Upper lobe of right lung (tissue), 1 donor: ENCODE results near the gene ZNF521. TPM values are rescaled to one million over a fixed set of nuclear protein-coding genes. Genes with fewer than 3 reads are reported as not detected.

ENCODE experiments used
- ATAC-seq: fragments of 200-7000 bp; cut with Tn5 transposase; one replicate; pipeline ENCODE4 v1.9.1; 2020; ENCODE audit warnings: mild to moderate bottlenecking, moderate library complexity
- DNase-seq: peaks from one replicate; pipeline ENCODE4 v3.0.0-alpha.2; 2020
- H3K27ac ChIP-seq: fragments of 200-600 bp; one replicate; pipeline ENCODE4 v1.8.0; 2022
- H3K27me3 ChIP-seq: fragments of 200-600 bp; one replicate; pipeline ENCODE4 v1.8.0; 2022; ENCODE audit warnings: mild to moderate bottlenecking
- H3K36me3 ChIP-seq: fragments of 200-600 bp; one replicate; pipeline ENCODE4 v1.8.0; 2022
- H3K4me1 ChIP-seq: fragments of 200-600 bp; one replicate; pipeline ENCODE4 v1.8.0; 2022
- H3K4me3 ChIP-seq: fragments of 200-600 bp; one replicate; pipeline ENCODE4 v1.8.0; 2022; ENCODE audit warnings: mild to moderate bottlenecking
- H3K9me3 ChIP-seq: fragments of 200-600 bp; one replicate; pipeline ENCODE4 v1.8.0; 2022
- intact Hi-C: fragments of 100-400 bp; cut with DNase I; formaldehyde crosslinking; loops from one replicate; pipeline ENCODE4 v1.11.0; 2022
- total RNA-seq: library from RNA; stranded (reverse); fragmentation: NEBNext Ultra II Directional; extraction: Animal tissue kit (Norgen Biotek cat#: 25700); gene quantifications from one replicate; pipeline ENCODE4 v1.2.1, GENCODE V29; 2021
- TF ChIP-seq, protein P1 (sequence below): fragments of 200-600 bp; IDR thresholded peaks from one replicate; pipeline ENCODE4 v1.8.0; 2022; ENCODE audit warnings: antibody characterized with exemption
- donor health status: DM: no; HTN: yes; CAD: no; lungs with severe emphysema.

The ZNF521 gene
- total RNA-seq, 1 donor from 2014 or later, result 25.0 TPM

DNA sequence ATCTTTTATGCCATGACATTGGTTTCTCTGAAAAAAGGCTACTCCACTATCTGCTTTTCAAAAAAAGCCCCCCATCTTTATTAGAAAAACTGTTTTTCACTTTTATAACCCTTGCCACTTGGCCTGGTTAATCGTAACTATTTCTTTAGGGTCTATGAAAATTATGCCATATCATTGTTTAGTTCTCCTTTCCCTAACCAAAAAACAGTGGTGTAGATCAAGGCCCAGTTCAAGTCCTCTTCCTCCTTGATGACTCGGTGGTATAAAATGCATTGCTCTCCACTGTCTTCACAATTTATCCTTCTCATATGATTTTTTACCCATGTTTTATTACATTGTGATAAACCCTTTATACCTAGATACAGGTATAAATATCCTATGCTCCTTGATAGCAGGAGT, 205.5 kb downstream of the ZNF521 start:
- ATAC-seq (no peak), DNase-seq (no peak)
- Histone ChIP-seq H3K4me3 (no peak overlapping the region), H3K27me3 (no peaks in the 10 kb centered on the region), H3K4me1 (no peaks in the 10 kb centered on the region), H3K27ac (no peak overlapping the region), H3K36me3 (no peaks in the 10 kb centered on the region), H3K9me3 (no peaks in the 10 kb centered on the region)
- intact Hi-C loops, result no loop called here
- TF ChIP-seq, protein P1, sequence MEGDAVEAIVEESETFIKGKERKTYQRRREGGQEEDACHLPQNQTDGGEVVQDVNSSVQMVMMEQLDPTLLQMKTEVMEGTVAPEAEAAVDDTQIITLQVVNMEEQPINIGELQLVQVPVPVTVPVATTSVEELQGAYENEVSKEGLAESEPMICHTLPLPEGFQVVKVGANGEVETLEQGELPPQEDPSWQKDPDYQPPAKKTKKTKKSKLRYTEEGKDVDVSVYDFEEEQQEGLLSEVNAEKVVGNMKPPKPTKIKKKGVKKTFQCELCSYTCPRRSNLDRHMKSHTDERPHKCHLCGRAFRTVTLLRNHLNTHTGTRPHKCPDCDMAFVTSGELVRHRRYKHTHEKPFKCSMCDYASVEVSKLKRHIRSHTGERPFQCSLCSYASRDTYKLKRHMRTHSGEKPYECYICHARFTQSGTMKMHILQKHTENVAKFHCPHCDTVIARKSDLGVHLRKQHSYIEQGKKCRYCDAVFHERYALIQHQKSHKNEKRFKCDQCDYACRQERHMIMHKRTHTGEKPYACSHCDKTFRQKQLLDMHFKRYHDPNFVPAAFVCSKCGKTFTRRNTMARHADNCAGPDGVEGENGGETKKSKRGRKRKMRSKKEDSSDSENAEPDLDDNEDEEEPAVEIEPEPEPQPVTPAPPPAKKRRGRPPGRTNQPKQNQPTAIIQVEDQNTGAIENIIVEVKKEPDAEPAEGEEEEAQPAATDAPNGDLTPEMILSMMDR, result no peak

DNA sequence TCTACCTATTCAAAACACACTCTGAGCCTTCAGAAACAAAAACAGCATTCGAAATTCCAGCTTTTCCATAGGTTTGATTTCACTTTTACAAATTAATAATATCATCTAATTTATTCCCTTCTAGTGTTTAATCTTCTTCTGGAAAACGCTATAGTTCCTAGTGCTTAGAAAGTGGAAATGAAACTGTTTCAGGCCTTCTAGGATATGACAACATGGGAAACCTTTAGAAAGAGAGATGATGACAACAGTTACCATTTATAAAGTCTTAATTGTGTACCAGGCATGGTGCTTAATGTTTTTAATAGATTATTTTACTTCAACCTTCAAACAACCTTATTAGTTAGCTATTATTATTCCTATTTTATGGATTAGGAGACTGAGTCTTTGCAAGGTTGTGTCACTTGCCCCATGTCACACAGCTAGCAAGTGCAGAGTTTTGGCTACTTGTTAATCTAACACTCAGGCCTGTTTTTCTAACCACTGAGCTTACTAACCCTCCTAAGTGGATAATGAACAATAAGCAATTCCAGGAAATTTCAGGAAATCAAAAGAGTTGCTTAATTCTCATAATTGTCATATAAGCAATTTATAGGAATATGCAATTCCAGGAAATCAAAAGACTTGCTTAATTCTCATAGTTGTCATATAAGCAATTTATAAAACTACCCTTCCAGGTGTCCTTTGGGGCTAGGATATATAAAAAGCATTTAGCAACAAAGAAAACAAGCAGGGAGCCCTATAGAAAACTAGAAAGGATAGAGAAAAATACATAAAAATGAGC, 206.0 kb downstream of the ZNF521 start:
- Histone ChIP-seq H3K4me3 (no peak overlapping the region), H3K4me1 (no peaks in the 10 kb centered on the region), H3K9me3 (no peaks in the 10 kb centered on the region), H3K27ac (no peak overlapping the region), H3K36me3 (no peaks in the 10 kb centered on the region), H3K27me3 (no peaks in the 10 kb centered on the region)
- no peak for ATAC-seq
- DNase-seq, result no peak
- TF ChIP-seq, protein P1, result no peak
- intact Hi-C loops, result no loop called here

DNA sequence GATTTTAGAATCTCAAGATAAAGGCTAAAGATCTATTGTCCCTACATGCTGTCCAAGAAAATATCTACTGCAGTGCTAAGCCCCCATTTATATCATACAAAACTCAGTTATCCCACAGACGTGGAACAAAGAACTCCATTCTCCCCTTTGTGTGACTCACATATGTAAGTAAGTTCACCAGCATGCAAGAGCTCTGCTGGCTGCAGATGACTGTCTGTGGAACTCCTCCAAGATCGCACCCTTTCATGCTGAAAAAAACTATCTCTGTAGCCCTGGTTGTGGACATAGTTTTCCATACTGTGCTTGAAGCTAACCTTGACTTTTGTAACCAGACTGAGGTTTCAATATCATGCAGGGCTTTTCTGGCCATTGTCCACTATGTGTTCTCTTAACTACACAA, 207.1 kb downstream of the ZNF521 start:
- Histone ChIP-seq H3K27ac (no peak overlapping the region), H3K4me1 (no peaks in the 10 kb centered on the region), H3K36me3 (no peaks in the 10 kb centered on the region), H3K9me3 (no peaks in the 10 kb centered on the region), H3K27me3 (no peaks in the 10 kb centered on the region), H3K4me3 (no peak overlapping the region)
- intact Hi-C loops, result no loop called here
- DNase-seq (no peak), ATAC-seq (no peak)
- TF ChIP-seq, protein P1, result no peak

GRCh38 chr18:25141886-25142285, 210.1 kb downstream of the ZNF521 start:
- ATAC-seq, result no peak
- no peaks in the 10 kb centered on the region for H3K4me1 ChIP-seq
- DNase-seq, result no peak
- no peaks in the 10 kb centered on the region for H3K36me3 ChIP-seq
- TF ChIP-seq, protein P1, result no peak
- intact Hi-C loops, result no loop called here
- H3K9me3 ChIP-seq, result no peaks in the 10 kb centered on the region
- H3K27me3 ChIP-seq, result no peaks in the 10 kb centered on the region
- H3K27ac ChIP-seq, result no peak overlapping the region
- H3K4me3 ChIP-seq, result no peak overlapping the region

DNA sequence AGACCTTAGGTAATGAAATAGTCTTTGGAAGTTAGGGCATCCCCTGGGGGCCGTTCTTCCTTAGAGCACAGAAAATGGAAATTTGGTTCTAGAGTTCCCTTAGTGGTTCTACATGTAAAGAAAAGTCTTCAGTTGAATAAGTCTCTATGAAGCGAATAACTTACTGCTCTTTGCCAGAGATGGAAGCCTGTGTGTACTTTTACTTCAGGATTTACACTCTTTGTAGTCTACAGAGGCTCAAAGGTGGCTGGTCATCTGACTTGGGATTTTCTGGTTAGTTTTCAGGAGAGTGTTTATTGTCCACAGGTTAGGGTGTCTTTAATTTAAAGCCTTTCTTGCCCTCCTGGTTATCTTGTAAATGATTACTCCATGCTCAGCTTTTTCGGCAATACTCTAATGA, 210.6 kb downstream of the ZNF521 start:
- no peak overlapping the region for H3K27ac ChIP-seq
- intact Hi-C loops, result no loop called here
- no peak for ATAC-seq
- H3K4me1 ChIP-seq, result no peaks in the 10 kb centered on the region
- TF ChIP-seq, protein P1, result no peak
- no peak overlapping the region for H3K4me3 ChIP-seq
- H3K36me3 ChIP-seq, result no peaks in the 10 kb centered on the region
- H3K27me3 ChIP-seq, result no peaks in the 10 kb centered on the region
- no peaks in the 10 kb centered on the region for H3K9me3 ChIP-seq
- no peak for DNase-seq

DNA sequence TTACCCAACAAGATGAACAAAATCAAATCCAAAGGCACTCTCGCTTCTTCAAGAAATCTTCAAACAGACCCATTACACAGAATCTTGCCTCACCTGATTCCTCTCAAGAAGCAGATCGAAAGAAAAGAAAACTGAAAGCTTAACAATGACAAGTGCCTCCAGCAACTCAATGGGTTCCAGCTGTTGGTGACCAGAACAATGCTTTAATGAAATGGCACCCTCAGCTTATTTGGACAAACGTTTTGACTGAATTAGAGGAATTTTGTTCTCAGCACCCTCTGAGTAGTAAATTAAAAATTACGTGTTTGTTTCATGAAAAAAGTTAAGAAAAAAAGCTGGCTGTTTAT, 211.0 kb downstream of the ZNF521 start:
- TF ChIP-seq, protein P1, result no peak
- no peak for DNase-seq
- Histone ChIP-seq H3K27me3 (no peaks in the 10 kb centered on the region), H3K4me1 (no peaks in the 10 kb centered on the region), H3K9me3 (no peaks in the 10 kb centered on the region), H3K36me3 (no peaks in the 10 kb centered on the region), H3K27ac (no peak overlapping the region), H3K4me3 (no peak overlapping the region)
- ATAC-seq, result no peak
- intact Hi-C loops, result no loop called here
